GM19467 (cell line): ENCODE measurements around the gene SLC39A3.

Source experiments
- ATAC-seq: cut with Tn5 transposase; IDR thresholded peaks from one replicate; pipeline ENCODE4 v1.9.1; 2021; ENCODE audit warnings: mild to moderate bottlenecking, moderate library complexity; ENCODE audit not compliant: unreplicated experiment

The SLC39A3 gene

DNA sequence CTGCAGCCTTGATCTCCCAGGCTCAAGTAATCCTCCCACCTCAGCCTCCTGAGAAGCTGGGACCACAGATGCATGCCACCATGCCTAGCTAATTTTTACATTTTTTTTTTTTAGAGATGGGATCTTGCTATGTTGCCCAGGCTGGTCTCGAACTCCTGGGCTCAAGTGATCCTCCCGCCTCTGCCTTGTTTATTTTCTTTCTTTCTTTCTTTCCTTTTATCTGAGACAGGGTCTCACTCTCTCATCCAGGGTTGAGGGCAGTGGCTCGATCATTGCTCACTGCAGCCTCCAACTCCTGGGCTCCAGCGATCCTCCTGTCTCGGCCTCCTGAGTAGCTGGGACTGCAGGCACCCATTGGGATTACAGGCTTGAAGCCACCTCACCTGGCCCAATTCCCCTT, 33.6 kb downstream of the SLC39A3 start:
- ATAC-seq, result no peak

DNA sequence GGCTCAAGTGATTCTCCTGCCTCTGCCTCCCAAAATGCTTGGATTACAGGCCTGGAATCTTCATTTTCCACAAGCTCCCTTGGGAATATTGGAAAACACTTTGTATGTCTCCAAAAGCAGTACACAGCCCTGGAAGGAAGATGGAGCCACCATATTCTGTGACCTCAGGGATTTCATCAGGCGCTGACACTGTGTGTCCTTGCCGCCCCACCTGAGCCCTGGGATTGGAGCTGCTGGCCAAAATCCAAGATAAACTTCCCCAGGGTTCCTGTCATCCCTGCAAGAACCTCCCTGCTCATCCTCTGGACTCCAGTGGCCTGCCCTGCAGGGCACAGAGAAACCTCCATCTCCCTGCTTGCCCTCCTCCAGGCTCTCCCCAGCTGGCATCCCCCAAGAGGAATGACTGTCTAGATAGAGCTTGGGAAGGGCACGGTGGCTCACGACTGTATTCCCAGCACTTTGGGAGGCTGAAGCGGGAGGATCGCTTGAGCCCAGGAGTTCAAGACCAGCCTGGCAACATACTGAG, 36.1 kb downstream of the SLC39A3 start:
- no peak for ATAC-seq

GRCh38 chr19:2703077-2703437, 36.8 kb downstream of the SLC39A3 start:
- ATAC-seq, result no peak

DNA sequence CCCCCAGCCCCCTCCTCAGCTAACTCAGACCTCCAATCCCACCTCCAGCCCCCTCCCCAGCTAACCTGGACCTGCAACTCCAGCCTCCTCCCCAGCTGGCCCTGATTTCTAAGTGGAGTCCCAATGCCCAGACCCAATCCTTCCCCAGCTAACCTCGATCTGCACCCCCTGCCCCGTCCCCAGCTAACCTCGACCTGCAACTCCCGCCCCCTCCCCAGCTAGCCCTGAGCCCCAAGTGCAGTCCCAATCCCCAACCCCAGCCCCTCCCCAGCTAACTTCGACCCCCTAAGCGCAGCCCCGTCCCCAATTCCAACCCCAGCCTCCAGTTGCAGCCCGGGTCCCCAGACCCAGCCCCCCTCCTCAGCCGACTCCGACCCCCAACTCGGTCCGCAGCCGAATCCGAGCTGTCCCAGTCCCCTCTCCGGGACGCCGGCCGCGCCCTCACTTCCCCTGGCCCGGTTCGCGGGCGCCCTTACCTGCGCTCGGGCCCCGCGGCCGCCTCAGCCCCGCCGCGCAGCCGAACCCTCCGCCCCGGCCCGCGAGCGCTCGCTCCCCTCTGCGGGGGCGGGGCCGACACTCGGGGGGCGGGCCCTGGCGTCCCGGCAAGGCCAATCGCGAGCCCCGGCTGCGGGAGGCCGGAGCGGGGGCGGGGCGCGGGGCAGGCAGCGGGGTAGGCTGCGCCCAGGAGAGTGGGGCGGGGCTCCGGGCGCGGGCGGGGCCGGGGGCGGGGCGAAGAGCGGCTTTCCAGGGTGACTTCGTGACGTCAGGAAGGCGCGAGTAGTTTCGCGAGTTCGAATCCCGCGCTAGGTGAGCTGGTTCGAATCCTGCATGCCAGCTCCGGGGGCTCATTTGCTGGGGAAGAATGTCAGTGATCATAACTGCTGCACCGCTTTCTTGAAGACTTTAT, 37.4 kb downstream of the SLC39A3 start, which contains the start of gene GNG7:
GNG7 (minus strand) TSS at position 525 of the 907 bp plus-strand sequence. CDS start 182,006 bp downstream, outside the sequence.
- ATAC-seq, result peak; percentile 71

DNA sequence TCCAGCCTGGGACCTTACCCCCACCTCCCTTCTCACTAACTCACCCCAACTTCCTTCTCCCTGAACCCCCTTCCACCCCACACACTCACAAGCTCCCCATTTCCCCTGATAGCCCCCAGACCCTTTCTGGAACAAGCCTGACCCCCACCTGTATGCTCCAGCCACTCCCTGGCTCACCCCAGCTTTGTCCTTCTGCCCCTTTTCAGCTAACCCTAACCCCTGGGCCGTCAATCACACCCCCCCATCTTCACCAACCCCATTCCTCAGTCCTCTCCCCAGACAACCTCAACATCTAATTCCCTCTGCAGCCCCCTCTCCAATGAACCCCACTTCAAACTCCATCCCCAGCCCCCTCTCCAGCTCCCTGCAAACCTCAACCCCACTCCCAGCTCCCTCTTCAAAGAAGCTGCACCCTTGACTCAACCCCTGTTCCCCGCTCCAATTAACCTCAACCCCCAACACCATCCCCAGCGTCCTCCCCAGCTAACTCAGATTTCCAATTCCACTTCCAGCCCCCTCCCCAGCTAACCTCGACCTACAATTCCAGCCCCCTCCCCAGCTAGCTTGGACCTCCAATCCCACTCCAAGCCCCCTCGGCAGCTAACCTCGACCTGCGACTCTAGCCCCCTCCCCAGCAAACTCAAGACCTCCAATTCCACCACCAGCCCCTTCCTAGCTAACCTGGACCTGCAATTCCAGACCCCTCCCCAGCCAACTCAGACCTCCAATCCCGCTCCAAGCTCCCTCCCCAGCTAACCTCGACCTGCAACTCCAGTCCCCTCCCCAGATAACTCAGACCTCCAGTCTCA, 38.3 kb downstream of the SLC39A3 start:
- ATAC-seq, result no peak

- ATAC-seq, result no peak
These were observed 39.0 kb downstream of the SLC39A3 start for GRCh38 chr19:2700660-2701360.

GRCh38 chr19:2699413-2700140, 40.2 kb downstream of the SLC39A3 start:
- ATAC-seq, result no peak

DNA sequence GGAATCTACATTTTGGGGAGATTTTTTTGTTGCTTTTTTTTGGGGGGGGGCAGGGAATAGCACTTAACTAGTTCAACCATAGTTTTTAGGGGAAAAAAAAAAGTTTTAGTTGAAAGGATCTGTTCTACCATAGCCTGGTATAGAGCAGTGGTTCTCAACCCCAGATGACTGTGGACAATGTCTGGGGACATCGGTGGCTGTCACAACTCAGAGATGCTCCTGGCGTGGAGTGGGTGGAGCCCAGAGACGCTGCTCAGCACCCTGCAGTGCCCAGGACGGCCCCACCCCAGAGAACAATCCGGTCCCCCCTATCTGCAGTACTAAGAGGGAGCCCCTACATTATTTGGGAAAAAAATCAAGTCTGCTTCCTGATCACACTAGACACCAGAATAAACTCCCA, 45.6 kb downstream of the SLC39A3 start:
- no peak for ATAC-seq

GRCh38 chr19:2693492-2694160, 46.2 kb downstream of the SLC39A3 start:
- no peak for ATAC-seq

DNA sequence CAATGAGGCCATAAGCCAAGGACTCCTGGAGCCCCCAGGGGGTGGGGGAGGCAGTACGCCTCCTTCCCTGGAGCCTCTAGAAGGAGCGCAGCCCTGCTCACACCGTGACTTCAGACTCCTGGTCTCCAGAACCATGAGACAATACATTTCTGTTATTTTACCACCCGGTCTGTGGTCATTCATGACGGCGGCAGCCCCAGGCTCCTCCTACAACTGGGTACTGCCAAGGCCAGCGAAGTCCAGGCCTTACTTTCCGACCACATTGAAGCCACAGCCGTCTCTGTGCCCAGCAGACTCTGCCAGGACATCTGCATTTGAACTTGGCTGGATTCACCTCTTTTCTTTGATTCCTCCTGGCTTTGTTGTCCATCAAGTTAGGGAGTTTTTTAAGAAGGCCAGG, 47.9 kb downstream of the SLC39A3 start:
- ATAC-seq, result no peak

- no peak for ATAC-seq
These were observed 49.0 kb downstream of the SLC39A3 start for GRCh38 chr19:2690856-2691255.

GRCh38 chr19:2686360-2686759, 53.5 kb downstream of the SLC39A3 start:
- no peak for ATAC-seq

- ATAC-seq, result no peak
These were observed 54.6 kb downstream of the SLC39A3 start for GRCh38 chr19:2685204-2685704.

GRCh38 chr19:2683430-2684003, 56.3 kb downstream of the SLC39A3 start:
- no peak for ATAC-seq
